Activated naive CD4-positive, alpha-beta T cell treated with anti-CD3 and anti-CD28 coated beads, Interleukin-2, amount 50 U/mL, for 24 hours (primary cell): ENCODE results near the gene IGSF8.
A peak's percentile ranks its signal among the peaks of the same experiment; 100 is the strongest.

Experiments
- H3K27ac Mint-ChIP-seq: one replicate; pipeline ENCODE4 v1.8.0; 2021; ENCODE audit warnings: mild to moderate bottlenecking, mixed read lengths
- H3K27me3 Mint-ChIP-seq: one replicate; pipeline ENCODE4 v1.8.0; 2021; ENCODE audit warnings: mixed read lengths
- H3K36me3 Mint-ChIP-seq: one replicate; pipeline ENCODE4 v1.8.0; 2021; ENCODE audit warnings: mixed read lengths
- H3K4me1 Mint-ChIP-seq: one replicate; pipeline ENCODE4 v1.8.0; 2021; ENCODE audit warnings: mixed read lengths
- H3K4me3 Mint-ChIP-seq: one replicate; pipeline ENCODE4 v1.8.0; 2021; ENCODE audit warnings: mild to moderate bottlenecking, mixed read lengths
- H3K9me3 Mint-ChIP-seq: one replicate; pipeline ENCODE4 v1.8.0; 2021; ENCODE audit warnings: mixed read lengths

IGSF8 gene

GRCh38 chr1:160097911-160098851, at the start of gene IGSF8:
TSS of gene IGSF8 (minus strand) at chr1:160098619. CDS start at chr1:160098472, 147 bp downstream.
- Mint-ChIP-seq H3K4me3 (peak within 1 kb of the TSS; percentile 90), H3K9me3 (no peaks in the 10 kb centered on the region), H3K4me1 (peaks cover 71% of the 10 kb centered on the region), H3K27me3 (no peaks in the 10 kb centered on the region), H3K36me3 (peaks cover 2% of the 10 kb centered on the region), H3K27ac (peak within 1 kb of the TSS; percentile 88)

DNA sequence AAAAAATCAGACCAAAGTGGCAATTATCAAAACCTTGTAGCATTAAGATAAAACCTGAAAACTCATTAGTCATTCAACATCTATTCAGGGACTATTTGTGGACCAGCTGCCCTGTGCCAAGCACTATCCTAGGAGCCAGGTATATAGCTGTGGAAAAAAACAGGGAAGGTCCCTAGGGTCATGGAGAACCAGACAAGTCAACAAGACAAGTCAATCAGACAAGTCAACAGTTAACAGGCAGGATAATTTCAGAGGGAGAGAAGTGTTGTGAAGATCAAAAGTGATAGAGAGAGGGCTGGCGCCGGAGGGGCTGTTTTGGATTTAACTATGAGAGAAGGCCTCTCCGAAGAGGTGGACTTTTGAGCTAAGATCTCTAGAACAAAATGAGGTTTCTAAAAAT, 49.7 kb upstream of the IGSF8 start:
- H3K9me3 Mint-ChIP-seq: no peaks in the 10 kb centered on the region
- no peak overlapping the region for H3K4me3 Mint-ChIP-seq
- H3K36me3 Mint-ChIP-seq: no peaks in the 10 kb centered on the region
- peaks cover 2% of the 10 kb centered on the region for H3K27me3 Mint-ChIP-seq
- H3K27ac Mint-ChIP-seq: no peak overlapping the region
- no peaks in the 10 kb centered on the region for H3K4me1 Mint-ChIP-seq

DNA sequence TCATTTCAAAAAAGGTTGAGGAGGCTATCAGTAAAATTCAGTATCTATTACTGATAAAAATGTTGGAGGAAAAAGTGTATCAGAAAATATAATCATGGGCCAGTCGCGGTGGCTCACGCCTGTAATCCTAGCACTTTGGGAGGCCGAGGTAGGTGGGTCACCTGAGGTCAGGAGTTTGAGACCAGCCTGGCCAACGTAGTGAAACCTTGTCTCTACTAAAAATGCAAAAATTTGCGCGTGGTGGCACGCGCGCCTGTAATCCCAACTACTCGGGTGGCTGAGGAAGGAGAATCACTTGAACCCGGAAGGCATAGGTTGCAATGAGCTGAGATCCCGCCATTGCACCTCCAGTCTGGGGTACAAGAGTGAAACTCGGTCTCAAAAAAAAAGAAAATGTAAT, 47.7 kb upstream of the IGSF8 start:
- Mint-ChIP-seq H3K27me3 (peaks cover 4% of the 10 kb centered on the region), H3K4me3 (no peak overlapping the region), H3K4me1 (no peaks in the 10 kb centered on the region), H3K9me3 (no peaks in the 10 kb centered on the region), H3K36me3 (no peaks in the 10 kb centered on the region), H3K27ac (no peak overlapping the region)

GRCh38 chr1:160144921-160145320, 46.5 kb upstream of the IGSF8 start:
- Mint-ChIP-seq H3K9me3 (no peaks in the 10 kb centered on the region), H3K4me1 (no peaks in the 10 kb centered on the region), H3K4me3 (no peak overlapping the region), H3K27ac (no peak overlapping the region), H3K36me3 (no peaks in the 10 kb centered on the region), H3K27me3 (peaks cover 4% of the 10 kb centered on the region)

DNA sequence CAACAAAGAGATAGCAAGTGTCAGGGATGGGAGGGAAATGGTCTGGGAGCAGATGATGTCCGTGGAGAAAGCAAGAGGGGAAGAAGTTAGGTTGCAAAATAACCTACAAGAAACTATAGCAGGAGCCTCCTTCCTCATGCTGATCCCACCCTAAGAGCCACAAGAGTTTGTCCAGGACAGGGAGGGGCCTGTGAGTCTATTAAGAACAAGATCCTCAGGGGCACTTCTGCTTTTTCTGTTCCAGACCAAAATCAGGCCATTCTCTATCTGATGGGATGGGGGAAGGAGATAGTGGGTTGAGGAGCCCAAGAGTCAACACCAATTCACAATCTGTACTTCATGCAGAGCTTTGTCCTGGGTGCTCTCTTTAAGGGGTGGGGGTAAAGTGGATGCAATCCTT, 45.3 kb upstream of the IGSF8 start:
- Mint-ChIP-seq H3K36me3 (no peaks in the 10 kb centered on the region), H3K27ac (no peak overlapping the region), H3K27me3 (peaks cover 4% of the 10 kb centered on the region), H3K9me3 (no peaks in the 10 kb centered on the region), H3K4me1 (no peaks in the 10 kb centered on the region), H3K4me3 (no peak overlapping the region)

GRCh38 chr1:160139840-160140239, 41.4 kb upstream of the IGSF8 start:
- no peaks in the 10 kb centered on the region for H3K9me3 Mint-ChIP-seq
- H3K27me3 Mint-ChIP-seq: peaks cover 2% of the 10 kb centered on the region
- H3K36me3 Mint-ChIP-seq: no peaks in the 10 kb centered on the region
- no peak overlapping the region for H3K27ac Mint-ChIP-seq
- H3K4me3 Mint-ChIP-seq: no peak overlapping the region
- H3K4me1 Mint-ChIP-seq: no peaks in the 10 kb centered on the region

DNA sequence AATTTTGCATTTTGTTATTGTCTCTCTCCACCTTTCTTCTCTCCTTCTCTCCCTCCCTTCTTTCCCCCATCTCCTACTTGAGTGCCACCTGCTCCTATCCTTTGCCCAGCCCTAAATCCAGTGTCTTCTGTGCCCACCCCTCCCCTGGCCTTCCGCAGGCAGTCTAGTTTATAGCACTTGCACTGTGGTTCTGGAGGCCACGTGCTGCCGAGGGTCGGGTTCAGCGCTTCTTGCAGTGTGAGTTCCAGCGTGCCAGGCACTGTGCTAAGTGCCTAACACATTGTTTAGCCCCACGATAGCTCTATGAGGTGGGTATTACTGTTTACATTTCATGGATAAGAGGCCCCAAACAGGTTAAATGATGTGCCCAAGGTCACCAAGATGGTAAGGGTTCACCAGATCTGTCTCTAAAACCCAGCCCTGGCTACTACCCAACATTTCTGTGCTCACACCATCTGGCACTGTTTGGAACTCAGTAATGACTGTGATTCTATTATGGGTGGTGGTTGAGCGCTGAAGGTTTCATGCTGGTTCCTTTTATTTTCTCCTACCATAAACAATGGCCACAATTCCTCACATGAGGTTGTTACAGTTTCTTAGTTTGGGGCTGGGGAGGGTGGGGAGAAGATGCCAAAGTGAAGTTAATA, 38.9 kb upstream of the IGSF8 start:
- H3K4me3 Mint-ChIP-seq: no peak overlapping the region
- H3K27ac Mint-ChIP-seq: no peak overlapping the region
- no peaks in the 10 kb centered on the region for H3K36me3 Mint-ChIP-seq
- H3K9me3 Mint-ChIP-seq: no peaks in the 10 kb centered on the region
- no peaks in the 10 kb centered on the region for H3K4me1 Mint-ChIP-seq
- H3K27me3 Mint-ChIP-seq: peaks cover 2% of the 10 kb centered on the region

DNA sequence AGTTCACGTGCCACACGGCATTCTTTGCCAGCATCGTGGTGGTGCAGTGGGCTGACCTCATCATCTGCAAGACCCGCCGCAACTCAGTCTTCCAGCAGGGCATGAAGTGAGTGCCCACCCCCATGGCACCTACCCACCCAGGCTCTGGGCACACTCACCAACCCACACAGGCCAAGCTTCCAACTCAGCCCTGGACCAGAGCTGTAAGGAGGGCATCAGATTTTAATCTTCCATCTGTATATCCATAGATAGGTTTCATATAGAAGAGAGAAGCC, 38.4 kb upstream of the IGSF8 start:
- Mint-ChIP-seq H3K27ac (no peak overlapping the region), H3K9me3 (no peaks in the 10 kb centered on the region), H3K4me1 (no peaks in the 10 kb centered on the region), H3K36me3 (no peaks in the 10 kb centered on the region), H3K4me3 (no peak overlapping the region), H3K27me3 (peaks cover 2% of the 10 kb centered on the region)

- H3K4me1 Mint-ChIP-seq: no peaks in the 10 kb centered on the region
- H3K27me3 Mint-ChIP-seq: peaks cover 2% of the 10 kb centered on the region
- no peak overlapping the region for H3K4me3 Mint-ChIP-seq
- no peak overlapping the region for H3K27ac Mint-ChIP-seq
- H3K9me3 Mint-ChIP-seq: no peaks in the 10 kb centered on the region
- H3K36me3 Mint-ChIP-seq: no peaks in the 10 kb centered on the region
Measured at GRCh38 chr1:160136121-160136925, 37.9 kb upstream of the IGSF8 start.

- no peaks in the 10 kb centered on the region for H3K4me1 Mint-ChIP-seq
- H3K9me3 Mint-ChIP-seq: no peaks in the 10 kb centered on the region
- no peak overlapping the region for H3K4me3 Mint-ChIP-seq
- no peak overlapping the region for H3K27ac Mint-ChIP-seq
- no peaks in the 10 kb centered on the region for H3K36me3 Mint-ChIP-seq
- peaks cover 6% of the 10 kb centered on the region for H3K27me3 Mint-ChIP-seq
Measured at GRCh38 chr1:160134791-160135572, 36.6 kb upstream of the IGSF8 start.

- Mint-ChIP-seq H3K9me3 (no peaks in the 10 kb centered on the region), H3K4me3 (no peak overlapping the region), H3K4me1 (no peaks in the 10 kb centered on the region), H3K27ac (no peak overlapping the region), H3K36me3 (no peaks in the 10 kb centered on the region), H3K27me3 (peaks cover 6% of the 10 kb centered on the region)
Measured at GRCh38 chr1:160133990-160134770, 35.8 kb upstream of the IGSF8 start.

DNA sequence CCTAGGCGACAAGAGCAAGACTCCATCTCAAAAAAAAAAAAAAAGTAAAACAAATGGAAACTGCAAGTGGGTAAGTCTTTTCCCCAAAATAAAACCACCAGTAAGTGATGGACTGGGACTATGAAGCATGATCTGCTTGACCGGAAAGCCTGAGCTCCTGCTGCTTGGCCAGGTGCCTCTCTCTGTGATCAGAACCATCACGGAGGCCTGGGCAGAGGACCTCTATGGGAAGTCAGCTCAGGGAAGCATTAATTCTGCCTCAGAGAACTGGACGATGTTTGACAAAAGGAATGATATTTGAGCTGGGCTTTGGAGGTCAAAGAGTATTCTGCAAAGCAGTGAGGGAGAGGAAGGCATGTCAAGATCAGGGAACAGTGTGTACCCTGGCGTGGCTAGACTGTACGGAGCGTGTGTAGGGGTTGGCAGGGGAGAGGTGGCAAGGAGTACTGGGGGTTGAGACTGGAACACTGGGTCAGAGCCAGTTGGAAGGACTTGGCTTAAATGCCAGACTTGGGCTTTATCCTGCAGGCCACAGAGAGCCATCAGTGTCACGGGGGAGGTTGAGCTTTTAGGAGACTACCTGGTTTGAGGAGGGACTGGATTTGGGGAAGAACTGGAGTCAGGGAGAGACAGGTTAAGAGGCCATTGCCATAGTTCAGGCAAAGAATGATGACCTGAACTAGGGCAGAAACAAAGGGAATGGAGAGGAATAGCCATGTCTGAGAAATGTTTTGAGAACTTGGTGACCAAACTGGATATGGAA, 33.6 kb upstream of the IGSF8 start:
- Mint-ChIP-seq H3K9me3 (no peaks in the 10 kb centered on the region), H3K36me3 (no peaks in the 10 kb centered on the region), H3K27ac (no peak overlapping the region), H3K27me3 (peaks cover 6% of the 10 kb centered on the region), H3K4me1 (no peaks in the 10 kb centered on the region), H3K4me3 (no peak overlapping the region)

DNA sequence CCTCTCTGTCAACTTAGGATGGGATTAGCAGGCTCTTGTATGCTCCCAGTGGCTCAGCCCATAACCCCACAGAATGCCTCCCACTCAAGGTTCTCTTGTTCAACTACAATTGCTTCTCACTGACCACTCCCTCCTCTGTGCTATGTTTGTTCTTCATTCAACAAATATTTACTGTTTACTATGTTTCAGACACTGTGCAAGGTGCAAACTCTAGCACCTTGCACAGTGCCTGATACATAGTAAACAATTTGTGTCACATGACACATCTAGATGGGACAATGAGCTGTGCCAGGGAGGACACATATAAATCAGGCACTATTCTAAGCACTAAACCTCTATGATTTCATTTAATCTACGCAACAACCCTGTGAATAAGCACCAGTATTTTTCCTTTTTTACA, 32.5 kb upstream of the IGSF8 start:
- Mint-ChIP-seq H3K36me3 (no peaks in the 10 kb centered on the region), H3K9me3 (no peaks in the 10 kb centered on the region), H3K4me3 (no peak overlapping the region), H3K4me1 (no peaks in the 10 kb centered on the region), H3K27me3 (peaks cover 6% of the 10 kb centered on the region), H3K27ac (no peak overlapping the region)

GRCh38 chr1:160130486-160130885, 32.1 kb upstream of the IGSF8 start:
- peaks cover 6% of the 10 kb centered on the region for H3K27me3 Mint-ChIP-seq
- H3K36me3 Mint-ChIP-seq: no peaks in the 10 kb centered on the region
- no peaks in the 10 kb centered on the region for H3K4me1 Mint-ChIP-seq
- no peak overlapping the region for H3K4me3 Mint-ChIP-seq
- H3K9me3 Mint-ChIP-seq: no peaks in the 10 kb centered on the region
- no peak overlapping the region for H3K27ac Mint-ChIP-seq
